CD14-positive monocyte (primary cell): Measurements from ENCODE around the gene POLG. TPM values are rescaled to one million over a fixed set of nuclear protein-coding genes. Genes with fewer than 3 reads are reported as not detected.

ENCODE experiments used
- DNase-seq, 3 donors: peaks; one replicate each; pipeline ENCODE4 v3.0.0-alpha.2; 2011 to 2022
- H2AFZ ChIP-seq: 2 replicates; pipeline ENCODE4 v1.6.0; 2012; ENCODE audit warnings: mild to moderate bottlenecking, low read depth, low read length, inconsistent platforms; ENCODE audit not compliant: insufficient read depth, poor library complexity, severe bottlenecking
- H3K27ac ChIP-seq, 2 donors: 1 replicate in 1 of 2; 2 replicates in 1 of 2; pipeline ENCODE4 v1.5.1; 2012 to 2013; ENCODE audit warnings: low read length in 2 of 2, control low read depth in 1 of 2, inconsistent platforms in 1 of 2, low read depth in 1 of 2, mild to moderate bottlenecking in 1 of 2
- H3K27me3 ChIP-seq, 2 donors: one replicate each; pipeline versions ENCODE4 v1.6.0 to v1.6.1; 2011 to 2013; ENCODE audit warnings: low read length in 2 of 2; ENCODE audit not compliant: control insufficient read depth in 2 of 2, insufficient read depth in 2 of 2
- H3K36me3 ChIP-seq, 2 donors: replicated peaks in 1 of 2; 1 replicate in 1 of 2; 2 replicates in 1 of 2; pipeline versions ENCODE4 v1.5.1 to v1.6.1; 2012 to 2013; ENCODE audit warnings: low read length in 2 of 2, control low read depth in 1 of 2, inconsistent platforms in 1 of 2, mild to moderate bottlenecking in 1 of 2; ENCODE audit not compliant: insufficient read depth in 2 of 2, control insufficient read depth in 1 of 2
- H3K4me1 ChIP-seq, 2 donors: 1 replicate in 1 of 2; 2 replicates in 1 of 2; pipeline versions ENCODE4 v1.5.1 to v1.6.1; 2012 to 2013; ENCODE audit warnings: low read length in 2 of 2, control low read depth in 1 of 2, inconsistent platforms in 1 of 2, mild to moderate bottlenecking in 1 of 2, moderate library complexity in 1 of 2; ENCODE audit not compliant: insufficient read depth in 2 of 2, control insufficient read depth in 1 of 2
- H3K4me2 ChIP-seq: replicated peaks from 2 replicates; pipeline ENCODE3; 2012; ENCODE audit warnings: low read length, moderate library complexity, mild to moderate bottlenecking; ENCODE audit not compliant: poor library complexity, severe bottlenecking; ENCODE audit errors: extremely low read depth
- H3K4me3 ChIP-seq, 3 experiments: fragments of 200-600 bp in 1 of 3; sonication (generic) in 1 of 3; replicated peaks in 1 of 3; 1 replicate in 2 of 3; 2 replicates in 1 of 3; pipeline ENCODE4 v1.5.1; 2011 to 2013; ENCODE audit warnings: low read length in 3 of 3, mild to moderate bottlenecking in 3 of 3, control low read depth in 2 of 3, low read depth in 2 of 3, inconsistent platforms in 1 of 3, moderate library complexity in 1 of 3
- H3K79me2 ChIP-seq: 2 replicates; pipeline ENCODE4 v1.6.0; 2012; ENCODE audit warnings: mild to moderate bottlenecking, control low read depth, inconsistent platforms, low read length, moderate library complexity; ENCODE audit not compliant: insufficient read depth
- H3K9ac ChIP-seq: 2 replicates; pipeline ENCODE4 v1.6.0; 2017; ENCODE audit warnings: low read length, mild to moderate bottlenecking; ENCODE audit not compliant: insufficient read depth, poor library complexity, severe bottlenecking
- H3K9me3 ChIP-seq, 2 donors: replicated peaks in 1 of 2; 1 replicate in 1 of 2; 2 replicates in 1 of 2; pipeline versions ENCODE4 v1.5.1 to v1.6.1; 2012 to 2013; ENCODE audit warnings: low read length in 2 of 2, control low read depth in 1 of 2; ENCODE audit not compliant: control insufficient read depth in 1 of 2, insufficient read depth in 1 of 2
- H4K20me1 ChIP-seq: 2 replicates; pipeline ENCODE4 v1.6.0; 2012; ENCODE audit warnings: mild to moderate bottlenecking, low read length, control low read depth, moderate library complexity; ENCODE audit not compliant: insufficient read depth
- H3K27ac Mint-ChIP-seq, 7 donors: one replicate each; pipeline ENCODE4 v1.8.0; 2020; ENCODE audit warnings: mild to moderate bottlenecking in 7 of 7, mixed read lengths in 7 of 7, moderate library complexity in 6 of 7, inconsistent platforms in 2 of 7
- H3K27me3 Mint-ChIP-seq, 3 donors: one replicate each; pipeline ENCODE4 v1.8.0; 2021 to 2022; ENCODE audit warnings: low read depth in 3 of 3, mild to moderate bottlenecking in 3 of 3, mixed read lengths in 3 of 3, moderate library complexity in 3 of 3, inconsistent platforms in 1 of 3
- H3K36me3 Mint-ChIP-seq, 2 donors: one replicate each; pipeline ENCODE4 v1.8.0; 2020; ENCODE audit warnings: mixed read lengths in 2 of 2, inconsistent platforms in 1 of 2, mild to moderate bottlenecking in 1 of 2
- H3K4me1 Mint-ChIP-seq: one replicate; pipeline ENCODE4 v1.8.0; 2020; ENCODE audit warnings: mild to moderate bottlenecking, mixed read lengths
- H3K4me3 Mint-ChIP-seq, 2 donors: one replicate each; pipeline ENCODE4 v1.8.0; 2020; ENCODE audit warnings: mild to moderate bottlenecking in 2 of 2, mixed read lengths in 2 of 2, moderate library complexity in 1 of 2
- H3K9me3 Mint-ChIP-seq, 7 donors: one replicate each; pipeline ENCODE4 v1.8.0; 2020 to 2022; ENCODE audit warnings: mixed read lengths in 7 of 7, mild to moderate bottlenecking in 6 of 7, moderate library complexity in 6 of 7, inconsistent platforms in 2 of 7
- CTCF ChIP-seq: fragments of 200-600 bp; IDR thresholded peaks from one replicate; pipeline ENCODE4 v1.8.0; 2022; ENCODE audit warnings: antibody characterized with exemption, mild to moderate bottlenecking
- WGBS: methylation state at CpG from one replicate; pipeline ENCODE4 v1.1.5; 2013; ENCODE audit warnings: missing lambda C conversion rate; ENCODE audit not compliant: insufficient coverage; 5-methylcytosine and 5-hydroxymethylcytosine counted together
- intact Hi-C, 2 donors: fragments of 100-400 bp; cut with micrococcal nuclease; formaldehyde crosslinking; loops; one replicate each; pipeline versions ENCODE4 v1.15.0 to v1.15.1; 2023
- polyA plus RNA-seq, 3 donors: library from polyadenylated mRNA; depleted of rRNA in 1 of 3; unstranded in 2 of 3; stranded (reverse) in 1 of 3; fragments of 300-500 nt in 2 of 3; fragments of >200 nt in 1 of 3; fragmentation: Illumina TruSeq in 2 of 3; gene quantifications; 1 replicate in 2 of 3; 2 replicates in 1 of 3; pipeline ENCODE4 v1.2.3, GENCODE V29; 2012 to 2021

Gene POLG
- polyA plus RNA-seq, 3 donors, result 19.2 to 66.7 (median 21.6) TPM

- Mint-ChIP-seq H3K4me1 (no peaks in the 10 kb centered on the region), H3K9me3 (no peaks in the 10 kb centered on the region), H3K36me3 (peaks cover 64 to 86% of the 10 kb centered on the region in 2 donors), H3K4me3 (no peak overlapping the region), H3K27me3 (no peaks in the 10 kb centered on the region), H3K27ac (no peak overlapping the region)
- Histone ChIP-seq H3K79me2 (no peaks in the 10 kb centered on the region), H3K9ac (no peak overlapping the region), H3K4me1 (no peaks in the 10 kb centered on the region), H3K27ac (no peak overlapping the region), H3K4me3 (no peak overlapping the region), H3K9me3 (no peaks in the 10 kb centered on the region), H3K27me3 (no peaks in the 10 kb centered on the region), H4K20me1 (no peaks in the 10 kb centered on the region), H3K4me2 (no peak overlapping the region), H3K36me3 (peaks cover 38 to 86% of the 10 kb centered on the region in 2 donors), H2AFZ (no peak overlapping the region)
- no peak for DNase-seq
- no CpG with 5 or more reads among the region's 2 CpGs for WGBS
- intact Hi-C loops, result no loop called here
- no peak for TF ChIP-seq CTCF
Observed at GRCh38 chr15:89303986-89304385, 30.6 kb downstream of the POLG start.

DNA sequence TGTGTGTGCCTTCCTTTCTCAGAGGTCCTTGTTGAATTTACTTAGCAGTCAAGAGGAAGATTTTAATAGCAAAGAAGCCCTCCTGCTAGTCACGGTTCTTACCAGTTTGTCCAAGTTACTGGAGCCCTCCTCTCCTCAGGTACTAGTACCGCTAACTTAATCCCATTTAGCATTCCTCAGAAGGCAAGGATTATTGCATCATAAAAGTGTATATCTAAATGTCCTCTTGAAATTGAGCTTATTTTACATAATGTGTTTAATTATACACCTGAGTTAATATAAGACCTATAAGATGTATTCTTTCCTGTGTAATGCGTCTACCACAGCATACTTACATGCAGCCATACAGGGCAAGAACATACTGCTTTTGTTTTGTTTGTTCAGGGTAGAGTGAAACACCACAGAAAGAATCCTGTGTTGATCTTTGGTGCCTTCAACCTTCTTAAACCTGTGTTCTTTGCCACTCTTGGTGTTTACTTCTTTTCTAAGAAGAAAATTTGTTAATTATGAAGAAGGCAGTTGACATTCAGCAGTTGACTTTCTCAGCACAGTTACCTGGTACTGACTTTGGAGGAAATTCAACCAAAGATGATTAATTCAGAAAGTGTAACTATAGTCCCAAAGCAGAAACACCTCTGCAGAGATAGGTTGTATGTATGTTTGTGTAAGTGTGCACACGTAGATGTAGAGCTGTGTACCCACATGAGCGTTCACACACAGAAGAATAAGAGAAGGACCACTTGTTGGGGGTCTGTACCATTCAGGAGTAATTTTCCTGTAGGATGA lies 33.1 kb downstream of the POLG start:
- intact Hi-C loops, result no loop called here
- Mint-ChIP-seq H3K4me3 (no peak overlapping the region), H3K4me1 (no peaks in the 10 kb centered on the region), H3K9me3 (peaks cover 0 to 2% (median 0%) of the 10 kb centered on the region in 7 donors), H3K27me3 (no peaks in the 10 kb centered on the region), H3K36me3 (peaks cover 59 to 83% of the 10 kb centered on the region in 2 donors), H3K27ac (no peak overlapping the region)
- no peak overlapping the region for H3K27ac ChIP-seq
- H3K9me3 ChIP-seq, result no peaks in the 10 kb centered on the region
- H3K4me3 ChIP-seq, result no peak overlapping the region
- no peak for DNase-seq
- H3K9ac ChIP-seq, result no peak overlapping the region
- no peaks in the 10 kb centered on the region for H3K79me2 ChIP-seq
- H3K4me1 ChIP-seq, result no peaks in the 10 kb centered on the region
- no peak overlapping the region for H3K4me2 ChIP-seq
- no peaks in the 10 kb centered on the region for H3K27me3 ChIP-seq
- H2AFZ ChIP-seq, result no peak overlapping the region
- H4K20me1 ChIP-seq, result no peaks in the 10 kb centered on the region
- no peak for TF ChIP-seq CTCF
- no CpG with 5 or more reads among the region's 5 CpGs for WGBS
- peaks cover 35 to 65% of the 10 kb centered on the region in 2 donors for H3K36me3 ChIP-seq
